Activated naive CD8-positive, alpha-beta T cell (primary cell): ENCODE results near the gene OR2Y1.
"Not testable (repeated sequence)": the region's sequence is repeated elsewhere in the genome, so short reads cannot be mapped to it uniquely, and the experiment has no call there.

Experiments used
- H3K27ac Mint-ChIP-seq: one replicate; pipeline ENCODE4 v1.8.0; 2021; ENCODE audit warnings: mixed read lengths
- H3K27me3 Mint-ChIP-seq: one replicate; pipeline ENCODE4 v1.8.0; 2021; ENCODE audit warnings: mixed read lengths
- H3K36me3 Mint-ChIP-seq: one replicate; pipeline ENCODE4 v1.8.0; 2021; ENCODE audit warnings: mixed read lengths
- H3K4me1 Mint-ChIP-seq: one replicate; pipeline ENCODE4 v1.8.0; 2021; ENCODE audit warnings: low read depth, mixed read lengths
- H3K4me3 Mint-ChIP-seq: one replicate; pipeline ENCODE4 v1.8.0; 2021; ENCODE audit warnings: mild to moderate bottlenecking, mixed read lengths
- H3K9me3 Mint-ChIP-seq: one replicate; pipeline ENCODE4 v1.8.0; 2021; ENCODE audit warnings: low read depth, mixed read lengths

The OR2Y1 gene

DNA sequence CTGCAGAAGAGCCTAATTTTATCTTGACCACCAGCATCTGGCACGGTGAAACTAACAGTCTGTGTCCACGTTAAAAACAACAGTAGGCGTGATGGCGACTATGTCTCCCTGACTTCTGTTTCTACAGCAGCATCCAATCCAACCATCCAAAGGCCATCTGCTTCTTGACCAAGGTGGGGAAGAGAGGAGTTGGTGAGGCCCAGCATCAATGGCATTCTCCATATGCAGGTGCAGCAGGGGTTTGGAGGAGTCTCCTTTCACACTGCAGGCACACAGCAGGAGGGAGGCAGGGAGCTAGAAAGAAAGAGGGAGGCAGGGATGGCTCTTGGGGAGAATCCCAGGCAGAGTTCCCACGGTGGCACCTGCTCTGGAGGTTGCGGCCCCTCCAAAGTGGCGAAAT lies 35.8 kb upstream of the OR2Y1 start:
- Mint-ChIP-seq H3K27ac (no peak overlapping the region), H3K9me3 (peaks cover 4% of the 10 kb centered on the region), H3K36me3 (peaks cover 3% of the 10 kb centered on the region), H3K4me1 (no peaks in the 10 kb centered on the region), H3K4me3 (no peak overlapping the region), H3K27me3 (peaks cover 11% of the 10 kb centered on the region)

GRCh38 chr5:180771839-180772238 lies 32.0 kb upstream of the OR2Y1 start:
- Mint-ChIP-seq H3K36me3 (peaks cover 3% of the 10 kb centered on the region), H3K4me1 (no peaks in the 10 kb centered on the region), H3K9me3 (peaks cover 10% of the 10 kb centered on the region), H3K4me3 (no peak overlapping the region), H3K27ac (no peak overlapping the region), H3K27me3 (peaks cover 13% of the 10 kb centered on the region)

DNA sequence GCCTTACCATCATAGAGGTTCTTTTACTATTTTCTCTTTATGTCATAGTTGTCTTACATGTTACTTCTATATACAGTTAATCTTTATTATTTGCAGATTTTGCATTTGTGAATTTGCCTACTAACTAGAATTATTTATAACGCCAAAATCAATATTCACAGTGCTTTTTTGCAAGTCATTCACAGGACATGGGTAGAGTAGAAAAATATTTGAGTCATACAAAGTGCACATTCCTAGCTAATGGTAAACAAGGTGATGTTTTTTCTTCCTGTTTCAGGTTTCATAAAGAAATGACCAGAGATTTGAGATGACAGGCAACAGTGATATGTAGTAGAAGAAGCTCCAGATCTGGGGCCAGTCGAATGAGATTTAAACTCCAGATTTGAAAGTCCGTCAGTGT lies 30.0 kb upstream of the OR2Y1 start:
- Mint-ChIP-seq H3K4me3 (no peak overlapping the region), H3K36me3 (peaks cover 3% of the 10 kb centered on the region), H3K27me3 (peaks cover 10% of the 10 kb centered on the region), H3K27ac (no peak overlapping the region), H3K4me1 (no peaks in the 10 kb centered on the region), H3K9me3 (peaks cover 10% of the 10 kb centered on the region)

DNA sequence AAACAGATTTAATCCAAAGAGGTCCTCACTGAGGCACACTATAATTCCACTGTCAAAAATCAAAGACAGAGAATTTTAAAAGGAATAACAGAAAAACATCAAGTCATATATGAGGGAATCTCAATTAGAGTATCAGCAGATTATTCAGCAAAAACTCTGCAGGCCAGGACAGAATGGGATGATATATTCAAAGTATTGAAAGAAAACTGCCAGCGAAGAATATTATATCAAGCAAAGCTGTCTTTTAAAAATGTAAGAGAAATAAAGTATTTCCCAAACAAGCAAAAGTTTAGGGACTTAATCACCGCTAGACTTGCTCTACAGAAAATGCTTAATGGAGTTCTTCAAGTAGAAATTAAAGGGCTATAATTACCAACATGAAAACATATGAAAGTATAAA lies 15.7 kb upstream of the OR2Y1 start:
- peaks cover 13% of the 10 kb centered on the region for H3K9me3 Mint-ChIP-seq

DNA sequence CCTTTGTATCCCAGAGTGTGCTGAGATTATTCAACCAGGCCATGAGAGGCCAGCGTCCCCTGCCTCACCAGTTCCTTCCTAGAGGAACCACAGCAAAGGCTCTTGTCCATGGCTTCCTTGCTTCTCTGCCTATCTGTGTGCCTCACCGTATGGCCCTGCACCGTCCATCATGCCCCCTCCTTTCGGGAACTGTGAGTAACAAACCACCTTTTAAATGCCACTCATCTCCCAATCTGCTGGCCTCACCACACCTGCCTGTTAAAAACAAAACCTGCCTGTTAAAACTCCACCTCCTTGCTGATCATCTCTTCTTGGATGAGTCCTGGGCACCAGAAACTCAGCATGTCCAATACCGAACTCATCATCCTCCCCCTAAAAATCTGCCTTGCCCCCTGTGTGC lies 4.4 kb upstream of the OR2Y1 start:
- peaks cover 13% of the 10 kb centered on the region for H3K27me3 Mint-ChIP-seq
- H3K27ac Mint-ChIP-seq = no peak overlapping the region
- no peaks in the 10 kb centered on the region for H3K36me3 Mint-ChIP-seq
- no peak overlapping the region for H3K4me3 Mint-ChIP-seq
- H3K9me3 Mint-ChIP-seq = no peaks in the 10 kb centered on the region
- no peaks in the 10 kb centered on the region for H3K4me1 Mint-ChIP-seq

More for the DNA sequence above, 15.7 kb upstream of the OR2Y1 start:
- Mint-ChIP-seq H3K4me3 (no peak overlapping the region), H3K4me1 (no peaks in the 10 kb centered on the region), H3K27ac (no peak overlapping the region), H3K36me3 (peaks cover 9% of the 10 kb centered on the region), H3K27me3 (peaks cover 7% of the 10 kb centered on the region)

GRCh38 chr5:180742727-180743126 lies 2.9 kb upstream of the OR2Y1 start:
- Mint-ChIP-seq H3K4me1 (no peaks in the 10 kb centered on the region), H3K36me3 (no peaks in the 10 kb centered on the region), H3K27me3 (peaks cover 15% of the 10 kb centered on the region), H3K9me3 (no peaks in the 10 kb centered on the region), H3K4me3 (no peak overlapping the region), H3K27ac (no peak overlapping the region)

- H3K36me3 Mint-ChIP-seq, H3K4me3 Mint-ChIP-seq, H3K4me1 Mint-ChIP-seq, H3K9me3 Mint-ChIP-seq, H3K27ac Mint-ChIP-seq: not testable (repeated sequence)
- H3K27me3 Mint-ChIP-seq = peaks cover 17% of the 10 kb centered on the region
Observed at GRCh38 chr5:180740953-180741352, 1.1 kb upstream of the OR2Y1 start.

DNA sequence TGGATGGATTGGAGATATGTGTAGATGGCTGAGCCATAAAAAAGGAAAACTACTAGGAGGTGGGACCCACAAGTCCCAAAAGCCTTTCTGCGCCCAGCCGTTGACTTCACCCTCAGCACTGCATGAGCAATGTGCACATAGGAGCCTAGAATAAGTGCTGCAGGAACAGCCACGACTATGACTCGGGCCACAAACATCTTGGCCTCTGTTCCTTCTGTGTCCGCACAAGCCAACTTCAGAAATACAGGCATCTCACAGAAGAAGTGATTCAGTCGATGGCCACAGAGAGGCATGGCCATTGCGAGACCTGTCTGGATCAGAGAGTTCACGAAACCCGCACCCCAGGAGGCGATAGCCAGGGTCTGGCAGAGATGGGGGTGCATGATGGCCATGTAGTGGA lies 587 bp downstream of the OR2Y1 start:
- H3K27ac Mint-ChIP-seq = no peak overlapping the region
- no peaks in the 10 kb centered on the region for H3K9me3 Mint-ChIP-seq
- no peaks in the 10 kb centered on the region for H3K4me1 Mint-ChIP-seq
- no peaks in the 10 kb centered on the region for H3K36me3 Mint-ChIP-seq
- peaks cover 17% of the 10 kb centered on the region for H3K27me3 Mint-ChIP-seq
- no peak overlapping the region for H3K4me3 Mint-ChIP-seq

- Mint-ChIP-seq H3K9me3 (no peaks in the 10 kb centered on the region), H3K4me3 (no peak overlapping the region), H3K4me1 (no peaks in the 10 kb centered on the region), H3K36me3 (no peaks in the 10 kb centered on the region), H3K27me3 (peaks cover 15% of the 10 kb centered on the region), H3K27ac (no peak overlapping the region)
Observed at GRCh38 chr5:180736536-180736935, 3.3 kb downstream of the OR2Y1 start.

GRCh38 chr5:180724944-180725343 lies 14.9 kb downstream of the OR2Y1 start:
- peaks cover 19% of the 10 kb centered on the region for H3K4me1 Mint-ChIP-seq
- no peaks in the 10 kb centered on the region for H3K27me3 Mint-ChIP-seq
- H3K27ac Mint-ChIP-seq = no peak overlapping the region
- H3K4me3 Mint-ChIP-seq = no peak overlapping the region
- no peaks in the 10 kb centered on the region for H3K9me3 Mint-ChIP-seq
- H3K36me3 Mint-ChIP-seq = no peaks in the 10 kb centered on the region

GRCh38 chr5:180723936-180724335 lies 15.9 kb downstream of the OR2Y1 start:
- H3K4me3 Mint-ChIP-seq = no peak overlapping the region
- no peaks in the 10 kb centered on the region for H3K9me3 Mint-ChIP-seq
- no peaks in the 10 kb centered on the region for H3K27me3 Mint-ChIP-seq
- H3K27ac Mint-ChIP-seq = peak overlapping the region; percentile 46
- H3K4me1 Mint-ChIP-seq = peaks cover 19% of the 10 kb centered on the region
- no peaks in the 10 kb centered on the region for H3K36me3 Mint-ChIP-seq

DNA sequence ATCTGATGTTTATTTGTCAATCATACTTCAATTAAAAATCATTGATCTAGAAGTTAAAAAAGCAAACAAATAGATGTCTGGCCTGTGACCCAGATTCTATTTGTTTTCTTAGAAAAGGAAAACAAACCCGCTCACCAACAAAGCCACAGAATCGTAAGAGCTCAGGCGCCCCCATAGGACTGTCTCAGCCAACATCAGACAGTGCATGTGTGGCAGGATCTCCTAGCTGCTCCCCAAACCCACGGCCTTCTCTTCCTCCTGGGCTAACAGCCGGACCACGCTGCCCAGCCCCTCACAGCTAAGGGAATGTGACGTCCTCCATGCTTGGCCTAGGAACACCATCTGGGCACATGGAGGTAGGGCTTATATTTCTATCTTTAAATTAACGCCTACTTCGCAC lies 19.4 kb downstream of the OR2Y1 start:
- Mint-ChIP-seq H3K27me3 (no peaks in the 10 kb centered on the region), H3K9me3 (no peaks in the 10 kb centered on the region), H3K36me3 (no peaks in the 10 kb centered on the region), H3K4me1 (peaks cover 25% of the 10 kb centered on the region), H3K4me3 (no peak overlapping the region), H3K27ac (no peak overlapping the region)

GRCh38 chr5:180719781-180720180 lies 20.1 kb downstream of the OR2Y1 start:
- Mint-ChIP-seq H3K4me3 (no peak overlapping the region), H3K4me1 (peaks cover 23% of the 10 kb centered on the region), H3K27ac (no peak overlapping the region), H3K27me3 (no peaks in the 10 kb centered on the region), H3K9me3 (peaks cover 1% of the 10 kb centered on the region), H3K36me3 (no peaks in the 10 kb centered on the region)

DNA sequence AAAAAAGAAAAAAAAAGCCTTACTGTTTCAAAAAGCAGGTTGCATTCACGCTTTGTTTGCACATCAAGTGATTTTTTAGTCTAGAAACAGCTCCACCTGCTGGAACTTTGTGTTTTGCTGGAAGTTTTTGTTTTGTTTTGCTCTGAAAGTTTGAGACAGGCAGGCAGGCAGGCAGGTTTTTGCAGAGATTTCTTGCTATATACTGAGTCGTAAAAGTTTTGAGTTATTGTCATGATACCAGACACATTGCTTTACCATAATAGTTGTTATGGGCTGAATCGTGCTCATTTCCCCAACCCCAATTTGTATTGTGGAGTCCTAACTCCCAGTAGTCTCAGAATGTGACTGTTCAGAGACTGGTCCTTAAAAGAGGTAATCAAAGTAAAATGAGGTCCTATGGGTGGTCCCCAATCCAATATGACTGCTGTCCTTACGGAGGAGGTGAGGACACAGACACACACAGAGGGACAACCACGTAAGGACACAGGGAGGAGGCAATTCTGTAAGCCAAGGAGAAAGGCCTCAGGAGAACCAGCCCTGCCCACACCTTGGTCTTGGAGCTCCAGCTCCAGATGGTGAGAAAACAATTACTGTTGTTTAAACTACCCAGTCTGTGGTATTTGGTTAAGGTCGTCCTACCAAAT lies 20.9 kb downstream of the OR2Y1 start:
- Mint-ChIP-seq H3K27me3 (no peaks in the 10 kb centered on the region), H3K4me3 (no peak overlapping the region), H3K4me1 (peaks cover 18% of the 10 kb centered on the region), H3K9me3 (peaks cover 6% of the 10 kb centered on the region), H3K36me3 (peaks cover under 1% of the 10 kb centered on the region), H3K27ac (no peak overlapping the region)

GRCh38 chr5:180717989-180718388 lies 21.9 kb downstream of the OR2Y1 start:
- Mint-ChIP-seq H3K4me1 (peaks cover 12% of the 10 kb centered on the region), H3K27me3 (no peaks in the 10 kb centered on the region), H3K27ac (no peak overlapping the region), H3K36me3 (peaks cover 7% of the 10 kb centered on the region), H3K9me3 (peaks cover 9% of the 10 kb centered on the region), H3K4me3 (no peak overlapping the region)

GRCh38 chr5:180704362-180704761 lies 35.5 kb downstream of the OR2Y1 start:
- Mint-ChIP-seq H3K27me3 (no peaks in the 10 kb centered on the region), H3K4me1 (peaks cover 3% of the 10 kb centered on the region), H3K27ac (no peak overlapping the region), H3K36me3 (peaks cover 7% of the 10 kb centered on the region), H3K4me3 (no peak overlapping the region), H3K9me3 (peaks cover 3% of the 10 kb centered on the region)
